Activated CD4-positive, alpha-beta T cell treated with anti-CD3 and anti-CD28 coated beads for 24 hours (primary cell): ENCODE measurements around the gene GCNT1.
"Not testable (repeated sequence)": the region's sequence is repeated elsewhere in the genome, so short reads cannot be mapped to it uniquely, and the experiment has no call there.

ENCODE experiments used
- DNase-seq, 2 donors: peaks; one replicate each; pipeline ENCODE4 v3.0.0-alpha.2; 2020; ENCODE audit warnings: low read depth in 2 of 2

Gene GCNT1

GRCh38 chr9:76443887-76444286 lies 15.1 kb upstream of the GCNT1 start:
- no peak for DNase-seq

GRCh38 chr9:76444322-76444929 lies 14.6 kb upstream of the GCNT1 start:
- DNase-seq: no peak

DNA sequence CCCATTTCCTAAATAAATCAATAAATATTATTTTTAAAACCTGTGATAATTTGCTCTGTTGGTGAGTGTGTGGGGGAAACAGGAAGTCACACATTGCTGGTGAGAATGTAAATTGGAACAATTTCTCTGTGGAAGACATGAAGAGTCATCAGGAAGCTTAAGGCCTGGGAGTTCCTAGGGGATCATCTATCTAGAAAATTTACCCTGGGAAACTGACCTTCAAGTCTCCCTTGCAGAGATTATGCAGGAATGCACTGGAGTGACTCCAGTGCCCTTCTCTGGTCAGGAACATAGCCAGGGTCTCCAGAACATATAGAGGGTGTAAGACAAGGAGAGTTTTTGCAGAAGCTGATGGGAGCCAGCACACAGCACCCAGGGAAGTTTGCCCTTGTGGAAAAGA lies 13.0 kb upstream of the GCNT1 start:
- no peak for DNase-seq

- DNase-seq: no peak
Observed at GRCh38 chr9:76448501-76448900, 10.5 kb upstream of the GCNT1 start.

- DNase-seq: no peak
Observed at GRCh38 chr9:76451234-76451633, 7.7 kb upstream of the GCNT1 start.

GRCh38 chr9:76452839-76453238 lies 6.1 kb upstream of the GCNT1 start:
- DNase-seq: no peak

DNA sequence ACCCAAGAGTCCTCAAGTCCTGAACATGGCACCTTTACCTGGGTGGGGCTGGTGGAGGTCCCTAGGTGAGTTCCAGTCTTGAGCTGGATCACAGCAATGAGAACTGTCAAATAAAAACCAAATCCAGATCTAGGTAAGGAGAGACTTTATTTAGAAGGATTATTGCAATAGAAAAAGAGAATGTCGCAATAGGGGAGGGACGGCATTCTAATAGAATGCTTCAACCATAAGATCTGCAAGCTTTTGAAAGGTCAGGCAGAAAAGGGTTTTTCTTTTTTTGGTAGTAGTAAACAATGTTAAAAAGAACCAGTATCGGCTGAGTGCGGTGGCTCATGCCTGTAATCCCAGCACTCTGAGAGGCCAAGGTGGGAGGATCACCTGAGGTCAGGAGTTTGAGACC lies 5.2 kb upstream of the GCNT1 start:
- DNase-seq: no peak

DNA sequence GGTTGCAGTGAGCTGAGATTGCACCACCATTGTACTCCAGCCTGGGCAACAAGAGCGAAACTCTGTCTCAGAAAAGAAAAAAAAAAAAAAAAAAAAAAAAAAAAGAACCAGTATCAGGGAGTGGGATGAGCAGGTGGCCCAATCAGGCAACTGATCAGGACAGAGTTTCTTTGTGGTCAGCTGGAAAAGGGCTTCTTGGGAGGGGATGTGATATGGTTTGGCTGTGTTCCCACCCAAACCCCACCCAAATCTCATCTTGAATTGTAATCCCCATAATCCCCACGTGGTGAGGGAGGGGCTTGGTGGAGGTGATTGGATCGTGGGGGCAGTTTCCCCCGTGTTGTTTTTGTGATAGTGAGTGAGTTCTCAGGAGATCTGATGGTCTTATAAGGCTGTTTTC lies 4.7 kb upstream of the GCNT1 start:
- no peak for DNase-seq

- no peak for DNase-seq
Observed at GRCh38 chr9:76456202-76456926, 2.6 kb upstream of the GCNT1 start.

DNA sequence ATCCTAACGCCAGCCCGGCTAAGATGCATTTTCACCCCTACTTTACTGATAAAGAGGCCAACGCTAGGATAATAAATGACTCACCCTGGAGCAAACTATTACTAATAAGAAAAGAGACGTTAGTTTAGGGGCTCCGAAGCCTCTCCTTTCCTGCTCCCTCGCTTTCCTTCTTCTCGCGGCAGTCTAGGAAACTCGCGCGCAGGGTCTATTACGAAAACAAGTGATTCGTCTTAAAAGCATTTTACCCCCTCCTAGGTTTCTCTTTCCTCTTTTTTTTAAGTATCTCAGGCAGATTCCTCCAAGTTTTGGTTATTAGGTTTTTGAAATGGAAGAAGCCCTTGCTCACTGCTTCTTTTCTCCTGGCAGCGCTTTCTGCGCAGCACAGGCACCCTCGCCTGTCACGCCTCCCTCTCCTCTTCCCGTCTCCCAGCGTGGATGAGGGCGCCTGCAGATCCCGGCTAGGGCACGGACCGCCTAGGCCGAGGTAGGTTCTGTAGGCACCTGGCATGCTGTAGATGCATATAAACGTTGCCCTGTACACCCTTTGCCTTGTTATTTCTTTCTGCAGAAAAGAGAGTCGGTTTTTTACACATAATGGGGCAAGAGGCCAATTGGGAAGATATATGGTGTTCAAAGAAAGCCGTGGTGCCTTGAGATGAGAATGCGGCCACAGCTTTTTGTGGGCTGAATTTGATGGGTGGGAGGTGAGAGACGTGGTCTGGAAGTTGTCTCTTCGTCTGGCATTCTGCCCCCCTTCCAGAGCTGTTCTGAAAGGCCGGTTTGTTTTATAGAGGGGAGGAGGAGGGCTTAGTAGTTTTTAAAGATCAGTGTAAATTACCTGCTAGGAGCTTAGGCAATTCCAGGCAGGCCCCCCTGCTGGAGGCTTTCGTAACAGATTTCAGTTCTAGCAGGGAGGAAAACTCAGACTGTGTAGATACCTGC lies 983 bp downstream of the GCNT1 start:
- no peak for DNase-seq

GRCh38 chr9:76462126-76462525 lies 3.1 kb downstream of the GCNT1 start:
- DNase-seq: no peak

DNA sequence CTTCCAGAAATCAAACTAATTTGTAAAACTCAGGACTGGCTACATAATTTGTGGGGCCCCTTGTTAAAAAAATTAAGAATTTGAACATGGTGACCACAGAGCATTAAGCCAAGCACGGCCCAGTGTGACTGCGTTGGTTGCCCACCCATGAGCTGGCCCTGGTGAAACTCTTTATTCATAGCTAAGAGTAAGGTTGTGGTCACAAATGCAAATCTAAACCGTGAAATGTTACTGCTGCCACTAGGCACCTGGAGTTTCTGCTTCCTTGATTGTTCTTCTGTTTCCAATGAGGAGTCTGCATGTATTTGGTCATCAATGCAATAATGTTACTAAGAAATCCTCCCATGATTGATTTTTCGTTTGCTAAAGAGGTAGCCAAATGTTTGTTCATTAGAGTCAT lies 4.2 kb downstream of the GCNT1 start:
- DNase-seq: no peak

- DNase-seq: no peak
Observed at GRCh38 chr9:76464706-76465105, 5.7 kb downstream of the GCNT1 start.

DNA sequence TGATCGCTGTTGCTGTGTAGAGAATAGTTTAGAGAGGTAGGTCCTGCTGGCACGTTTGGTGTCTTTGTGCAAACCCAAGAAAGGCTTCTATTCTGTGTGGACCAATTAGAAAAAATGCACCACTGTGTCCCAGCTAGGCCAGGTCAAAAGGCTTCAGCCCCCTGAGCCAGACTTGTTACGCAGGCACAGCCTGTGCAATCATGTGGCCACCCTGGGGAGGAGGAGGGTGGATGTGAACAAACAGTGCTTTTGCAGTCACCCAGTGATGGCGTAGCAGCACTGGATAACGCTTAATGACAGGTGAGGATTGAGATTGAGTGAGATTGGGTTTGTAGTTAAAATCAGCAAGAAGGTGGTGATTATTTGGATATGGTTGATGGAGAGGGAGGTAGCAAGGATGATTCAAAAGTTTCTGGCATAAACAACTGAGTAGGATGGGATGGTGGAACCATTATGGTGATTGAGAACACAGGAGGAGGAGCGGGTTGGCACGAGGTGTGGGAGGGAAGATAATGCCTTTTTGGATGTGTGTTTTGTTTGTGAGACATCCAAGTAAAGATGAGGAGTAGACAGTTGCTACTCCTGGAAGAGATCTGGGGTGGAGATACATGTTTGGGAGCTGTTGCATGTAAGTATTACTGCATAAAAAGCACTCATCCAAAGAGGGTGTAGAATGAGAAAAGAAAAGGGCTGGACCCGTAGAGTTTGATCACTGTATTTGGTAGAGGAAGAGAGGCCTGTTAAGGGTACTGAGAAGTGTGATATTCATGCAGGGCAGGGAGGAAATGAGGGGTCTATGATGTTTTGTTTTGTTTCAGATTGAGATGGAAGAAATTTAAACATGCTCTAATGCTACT lies 6.7 kb downstream of the GCNT1 start:
- no peak for DNase-seq

- DNase-seq: no peak
Observed at GRCh38 chr9:76466299-76466605, 7.3 kb downstream of the GCNT1 start.

DNA sequence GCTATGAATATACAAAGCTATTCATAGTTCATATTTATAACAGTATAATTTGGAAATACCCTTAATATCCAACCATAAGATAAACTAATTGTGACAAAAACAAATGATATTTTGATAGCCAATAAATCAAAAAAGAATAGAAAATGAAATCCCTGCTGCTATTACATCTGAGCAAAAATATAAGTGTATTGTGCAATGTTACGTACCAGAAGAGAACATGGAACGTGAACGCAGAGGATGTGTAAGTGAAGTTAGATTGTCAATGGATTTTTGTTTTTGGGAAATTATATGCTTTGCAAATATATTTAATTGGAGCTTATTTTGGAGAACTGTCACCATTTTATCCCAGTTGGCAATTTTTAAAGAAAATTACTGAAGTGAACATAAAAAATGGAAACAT lies 15.4 kb downstream of the GCNT1 start:
- DNase-seq: no peak

GRCh38 chr9:76475686-76476085 lies 16.7 kb downstream of the GCNT1 start:
- DNase-seq: no peak

DNA sequence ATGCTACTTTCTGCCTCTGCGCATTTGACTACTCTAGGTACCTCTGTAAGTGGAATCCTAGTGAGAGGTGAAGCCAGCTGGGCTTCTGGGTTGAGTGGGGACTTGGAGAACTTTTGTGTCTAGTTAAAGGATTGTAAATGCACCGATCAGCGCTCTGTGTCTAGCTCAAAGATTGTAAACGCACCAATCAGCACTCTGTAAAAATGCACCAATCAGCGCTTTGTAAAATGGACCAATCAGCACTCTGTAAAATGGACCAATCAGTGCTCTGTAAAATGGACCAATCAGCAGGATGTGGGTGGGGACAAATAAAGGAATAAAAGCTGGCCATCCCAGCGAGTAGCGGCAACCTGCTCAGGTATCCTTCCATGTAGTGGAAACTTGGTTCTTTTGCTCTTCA lies 18.8 kb downstream of the GCNT1 start:
- DNase-seq: not testable (repeated sequence)

DNA sequence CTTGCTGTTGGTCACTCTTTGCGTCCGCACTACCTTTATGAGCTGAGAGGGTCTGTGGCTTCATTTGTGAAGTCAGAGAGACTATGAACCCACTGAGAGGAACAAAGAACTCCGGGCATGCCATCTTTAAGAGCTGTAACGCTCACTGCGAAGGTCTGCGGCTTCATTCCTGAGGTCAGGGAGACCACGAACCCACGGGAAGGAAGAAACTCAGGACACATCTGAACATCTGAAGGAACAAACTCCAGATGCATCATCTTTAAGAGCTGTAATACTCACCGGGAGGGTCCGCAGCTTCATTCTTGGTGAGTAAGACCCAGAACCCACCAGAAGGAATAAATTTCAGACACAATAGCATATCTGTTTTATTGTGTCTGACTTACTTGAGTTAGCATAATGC lies 19.2 kb downstream of the GCNT1 start:
- no peak for DNase-seq

GRCh38 chr9:76479337-76479736 lies 20.4 kb downstream of the GCNT1 start:
- not testable (repeated sequence) for DNase-seq

DNA sequence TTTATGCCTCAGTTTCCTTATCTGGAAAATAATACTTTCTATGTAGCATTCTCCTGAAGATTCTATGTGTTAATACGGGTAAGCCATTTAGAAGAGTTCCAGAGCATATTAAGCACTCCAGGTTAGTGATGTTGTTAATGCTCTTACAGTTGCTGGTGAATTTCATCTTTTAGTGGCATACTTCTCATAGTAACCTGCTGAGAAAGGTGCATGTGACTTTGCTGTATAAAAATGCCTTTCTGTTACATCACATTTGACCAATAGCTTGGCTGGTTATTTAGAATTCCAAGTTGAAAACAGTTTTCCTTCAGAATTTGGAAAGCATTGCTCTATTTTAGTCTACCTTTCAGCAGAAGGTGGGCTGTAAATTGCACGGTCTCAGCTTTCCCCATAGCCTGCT lies 27.2 kb downstream of the GCNT1 start:
- DNase-seq: no peak
